Lung microvascular endothelial cell (primary cell): Measurements from ENCODE around the gene IL21. TPM values are rescaled to one million over a fixed set of nuclear protein-coding genes. Genes with fewer than 3 reads are reported as not detected.

Source experiments
- DNase-seq, 2 donors: peaks; one replicate each; pipeline versions ENCODE4 v3.0.0 to v3.0.0-alpha.2; 2010; ENCODE audit warnings: low read depth in 2 of 2
- total RNA-seq: library from RNA; depleted of rRNA; stranded (reverse); fragments of >200 nt; gene quantifications from 2 replicates; pipeline ENCODE4 v1.2.1, GENCODE V29; 2014

IL21 gene
- total RNA-seq, 1 donor from 2014 or later: not detected

DNA sequence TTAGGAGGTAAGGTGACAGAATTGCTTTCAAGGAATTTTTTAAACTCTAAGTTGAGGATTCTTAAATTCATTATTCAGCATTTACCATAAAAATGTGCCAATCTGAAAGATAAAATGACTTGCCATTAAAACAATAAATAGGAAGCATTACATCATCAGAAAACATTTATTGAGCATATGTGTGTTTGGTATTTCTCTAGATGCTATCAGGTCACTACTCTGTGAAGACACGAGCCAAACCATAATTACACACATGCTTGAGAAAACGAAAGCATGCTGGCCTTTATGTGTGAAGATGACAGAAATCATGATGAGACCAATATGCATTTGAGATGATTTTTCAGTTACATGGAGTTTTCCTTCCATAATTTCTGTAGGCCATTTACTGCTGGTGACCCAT lies 12.3 kb upstream of the IL21 start:
- no peak for DNase-seq

DNA sequence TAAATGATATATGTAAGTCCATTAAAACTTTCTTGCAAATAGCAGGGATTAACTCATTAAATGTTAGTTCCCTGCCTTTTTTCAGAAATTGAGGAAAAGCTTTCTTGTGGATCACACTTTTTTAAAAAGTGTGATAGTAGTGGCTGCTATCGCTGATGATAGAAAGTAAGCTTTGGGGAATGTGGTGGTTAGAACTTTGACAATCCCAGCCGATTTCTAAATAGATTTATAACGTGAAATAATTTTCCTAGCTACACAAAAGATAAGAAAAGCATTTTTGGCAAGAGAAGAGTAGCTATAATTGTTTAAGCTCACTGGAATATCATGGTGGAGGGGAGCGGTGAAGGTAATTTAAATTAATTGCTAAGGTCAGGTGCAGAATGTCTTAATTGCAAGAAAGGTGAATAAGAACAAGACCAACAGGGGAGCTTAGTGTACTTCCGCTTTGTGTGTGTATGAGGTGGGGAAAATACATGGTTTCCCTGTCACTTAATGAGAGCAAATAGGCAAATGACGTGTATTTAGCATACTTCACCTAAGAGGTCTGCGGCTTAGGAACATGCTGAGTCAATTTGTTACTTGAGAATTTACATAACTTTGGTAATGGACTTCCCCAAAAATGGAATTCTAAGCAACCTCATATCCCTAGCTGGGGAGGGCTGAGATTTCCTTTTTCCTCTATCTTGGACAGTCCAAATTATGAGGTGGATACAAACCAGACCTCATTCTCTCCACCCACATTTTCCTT lies 11.7 kb upstream of the IL21 start:
- no peak for DNase-seq

DNA sequence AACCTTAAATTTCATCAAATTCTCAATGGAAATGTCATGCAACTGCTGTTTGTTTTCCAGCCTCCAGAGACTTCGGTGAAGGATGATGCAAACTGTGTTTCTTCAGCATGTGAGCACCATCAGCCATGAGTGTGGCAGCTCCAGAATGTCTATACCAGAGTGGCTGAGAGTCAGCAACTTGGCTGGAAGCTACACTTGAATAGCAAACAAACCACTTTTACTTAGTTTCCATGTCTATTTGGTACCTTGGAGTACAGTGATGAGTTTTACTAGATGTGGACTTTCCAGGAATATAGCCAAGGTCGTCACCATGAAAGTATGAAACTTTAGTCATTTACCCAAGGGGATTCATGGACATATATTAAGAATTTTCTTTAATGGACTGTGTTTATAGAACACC lies 4.3 kb upstream of the IL21 start:
- DNase-seq: no peak

DNA sequence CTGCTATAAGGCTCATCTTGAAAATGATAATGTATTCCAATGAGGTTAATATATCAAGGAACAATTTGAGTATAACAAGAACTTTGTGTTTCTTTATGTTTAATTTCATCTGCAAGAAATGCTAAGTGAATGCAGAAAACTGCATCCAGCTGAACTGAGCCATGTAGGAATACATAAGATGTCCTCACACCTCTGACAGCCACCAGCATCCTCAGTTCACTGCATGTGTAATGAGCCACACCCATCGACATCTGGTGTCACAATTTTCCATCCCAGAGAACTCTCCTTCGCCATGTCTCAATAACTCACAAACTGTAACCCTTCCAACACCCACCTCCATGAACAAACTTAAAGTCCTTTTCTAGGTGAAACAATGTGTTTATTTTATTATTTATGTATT lies 3.3 kb upstream of the IL21 start:
- DNase-seq: no peak

DNA sequence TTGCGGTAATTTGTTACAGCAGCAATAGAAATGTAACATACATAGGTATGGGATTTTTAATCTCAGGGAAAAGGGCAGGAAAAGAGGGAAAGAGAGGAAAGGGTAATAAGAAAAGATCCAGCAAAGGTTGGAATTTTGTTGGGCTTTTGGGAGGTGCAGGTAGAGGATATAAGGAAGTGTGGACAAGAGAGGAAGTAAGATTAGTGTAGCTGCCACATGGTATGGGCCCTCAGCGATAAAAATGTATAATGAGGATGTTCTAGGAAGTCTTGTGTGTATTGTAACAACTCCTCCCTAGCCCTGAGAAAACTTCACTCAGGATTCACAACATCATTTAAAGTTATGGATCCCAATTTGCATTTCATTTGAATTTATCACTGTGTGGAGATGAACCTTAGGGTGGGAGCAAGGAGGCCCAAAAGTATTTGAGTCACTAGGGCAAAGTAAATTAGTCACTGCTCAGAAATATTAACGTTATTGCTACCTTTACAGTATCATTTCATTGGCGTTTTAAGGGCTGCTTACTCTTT lies 2.8 kb upstream of the IL21 start:
- no peak for DNase-seq

DNA sequence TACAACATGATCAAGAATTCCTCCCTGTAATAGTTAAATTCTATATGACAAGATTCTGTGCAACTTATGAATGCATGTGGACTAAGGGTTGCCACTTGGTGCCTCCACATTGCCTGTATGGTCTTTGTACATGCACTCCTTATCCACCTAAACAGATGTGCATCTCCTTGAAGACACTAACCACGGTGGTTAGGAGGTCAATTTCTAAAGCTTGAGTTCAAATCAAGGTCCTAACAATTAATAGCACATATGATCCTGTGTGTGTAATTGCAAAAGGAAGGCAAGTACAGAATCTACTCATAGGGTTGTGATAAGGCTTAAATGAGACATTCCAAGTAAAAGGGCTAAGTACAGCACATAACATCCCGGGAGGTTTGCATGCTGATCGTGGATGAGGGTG lies 1.5 kb upstream of the IL21 start:
- no peak for DNase-seq

DNA sequence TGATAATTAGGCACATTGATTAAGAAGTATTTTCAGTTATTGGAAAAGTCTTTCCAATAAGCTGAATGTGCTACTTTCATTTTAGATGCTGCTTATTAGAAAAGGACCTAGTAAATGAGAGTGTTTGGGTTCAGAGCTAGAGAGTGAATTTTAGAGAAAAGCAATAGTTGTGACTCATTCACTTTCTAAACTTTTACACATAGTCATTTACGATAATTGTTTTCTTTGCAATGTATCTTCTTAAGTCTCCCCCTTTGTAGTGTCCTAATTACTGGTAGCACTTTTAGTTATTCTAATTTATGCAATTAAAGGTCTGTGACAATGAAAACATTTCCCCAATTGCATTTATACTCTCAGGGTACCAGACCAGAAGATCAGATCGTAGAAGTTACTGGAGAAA lies 1.3 kb downstream of the IL21 start:
- DNase-seq: no peak

DNA sequence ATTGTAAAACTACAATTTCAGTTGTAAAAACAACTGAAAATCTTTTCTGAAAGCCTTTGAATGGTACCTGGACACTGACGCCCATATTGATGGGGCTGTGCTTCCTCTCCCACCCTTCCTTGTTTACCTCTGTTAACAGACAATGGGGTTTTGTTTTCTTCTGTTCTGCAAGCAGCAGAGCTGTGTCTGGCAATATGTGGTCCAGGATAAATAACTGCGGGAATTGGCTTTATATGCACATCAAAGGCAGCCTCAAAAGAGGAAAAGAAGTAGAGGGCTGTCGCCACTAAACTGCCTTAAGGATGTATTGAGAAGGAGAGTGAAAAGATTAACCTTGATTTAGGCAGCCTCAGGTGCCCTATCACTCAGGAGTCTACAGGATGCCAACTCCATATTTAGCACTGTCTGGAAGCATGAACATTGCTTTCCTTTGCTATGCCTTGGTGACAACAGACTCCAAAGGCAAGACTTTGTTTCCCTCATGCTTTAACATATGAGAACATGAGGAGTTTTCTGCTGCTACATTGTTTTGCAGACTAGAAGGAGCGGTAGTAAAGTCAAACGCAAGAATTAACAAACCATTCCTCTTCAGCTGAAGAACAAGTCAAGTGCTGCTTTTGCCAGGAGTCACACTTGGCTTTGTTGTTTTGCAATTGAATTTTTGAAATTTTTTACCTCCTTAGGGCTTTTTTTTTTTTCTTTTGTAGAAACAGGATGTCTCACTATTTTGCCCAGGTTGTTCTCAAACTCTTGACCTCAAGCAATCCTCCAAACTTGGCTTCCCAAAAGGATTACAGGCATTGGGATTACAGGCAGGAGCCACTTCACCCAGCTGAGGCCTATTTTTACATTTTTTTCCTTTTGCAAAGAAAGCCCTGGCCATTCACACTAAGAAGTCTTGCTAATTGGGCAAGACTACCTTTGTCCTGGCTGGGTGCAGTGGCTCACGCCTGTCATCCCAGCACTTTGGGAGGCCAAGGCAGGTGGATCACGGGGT lies 3.0 kb downstream of the IL21 start:
- DNase-seq: no peak

DNA sequence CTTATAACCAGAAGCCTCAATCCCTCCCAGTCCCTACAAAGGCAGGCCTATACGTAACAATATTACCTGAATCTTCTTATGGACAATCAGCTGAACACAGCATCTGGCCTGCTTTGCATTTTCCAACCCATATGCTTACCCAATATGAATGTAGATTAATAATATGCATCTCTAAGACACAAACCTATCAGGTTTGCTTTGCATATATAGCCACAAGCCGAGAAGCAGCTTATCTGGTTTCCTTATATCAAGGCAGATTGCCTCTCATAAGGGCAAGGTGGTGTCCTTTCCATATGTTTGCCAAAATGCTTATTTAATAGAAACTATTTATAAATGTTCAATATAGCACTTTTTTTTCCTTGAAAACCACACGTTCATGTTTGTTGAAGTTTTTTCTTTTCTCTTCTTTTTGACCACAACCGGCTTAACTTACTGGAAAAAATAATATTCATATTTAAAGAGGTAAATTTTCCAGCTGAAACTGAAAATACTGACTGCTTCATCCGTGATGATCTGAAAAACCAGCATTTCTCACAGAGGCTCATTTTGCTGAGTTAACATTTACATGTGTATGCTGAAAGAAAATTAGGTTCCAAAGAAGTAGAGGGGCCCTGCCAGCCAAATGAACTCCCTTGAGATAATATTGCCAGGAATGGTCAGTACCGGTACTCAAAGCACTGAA lies 3.8 kb downstream of the IL21 start:
- DNase-seq: no peak

DNA sequence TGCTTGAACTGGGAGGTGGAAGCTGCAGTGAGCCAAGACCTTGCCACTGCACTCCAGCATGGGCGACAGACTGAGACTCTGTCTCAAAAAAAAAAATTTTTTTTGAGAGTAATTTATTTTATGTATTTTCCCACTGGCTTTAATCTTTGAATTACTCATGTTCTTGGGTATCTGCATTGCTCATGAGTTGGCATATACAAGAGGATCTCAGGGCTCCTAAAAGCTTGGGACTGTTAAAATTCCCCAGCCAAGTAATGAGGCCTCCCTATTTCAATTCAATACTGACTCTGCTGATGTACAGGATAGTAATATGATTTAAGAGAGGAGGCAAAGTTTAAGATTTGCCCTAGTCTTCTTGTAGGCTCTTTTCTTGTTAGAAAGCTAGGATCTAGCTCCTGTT lies 6.2 kb downstream of the IL21 start:
- DNase-seq: no peak

DNA sequence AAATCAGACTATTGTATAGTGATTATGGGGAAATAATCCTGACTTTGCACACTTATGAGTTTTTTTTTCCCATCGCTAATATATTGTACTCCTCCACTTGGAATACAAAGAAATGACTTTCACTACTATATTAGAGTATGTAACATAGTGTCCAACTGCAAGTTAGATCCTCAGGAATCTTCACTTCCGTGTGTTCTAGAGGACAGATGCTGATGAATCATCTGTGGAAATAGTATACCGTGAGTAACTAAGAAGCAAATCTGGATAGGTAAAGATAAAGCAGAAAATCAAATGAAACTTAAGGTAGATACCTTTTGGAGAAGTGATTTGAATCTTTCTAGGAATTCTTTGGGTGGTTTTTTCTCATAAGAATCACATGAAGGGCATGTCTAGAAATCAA lies 8.3 kb downstream of the IL21 start:
- no peak for DNase-seq

DNA sequence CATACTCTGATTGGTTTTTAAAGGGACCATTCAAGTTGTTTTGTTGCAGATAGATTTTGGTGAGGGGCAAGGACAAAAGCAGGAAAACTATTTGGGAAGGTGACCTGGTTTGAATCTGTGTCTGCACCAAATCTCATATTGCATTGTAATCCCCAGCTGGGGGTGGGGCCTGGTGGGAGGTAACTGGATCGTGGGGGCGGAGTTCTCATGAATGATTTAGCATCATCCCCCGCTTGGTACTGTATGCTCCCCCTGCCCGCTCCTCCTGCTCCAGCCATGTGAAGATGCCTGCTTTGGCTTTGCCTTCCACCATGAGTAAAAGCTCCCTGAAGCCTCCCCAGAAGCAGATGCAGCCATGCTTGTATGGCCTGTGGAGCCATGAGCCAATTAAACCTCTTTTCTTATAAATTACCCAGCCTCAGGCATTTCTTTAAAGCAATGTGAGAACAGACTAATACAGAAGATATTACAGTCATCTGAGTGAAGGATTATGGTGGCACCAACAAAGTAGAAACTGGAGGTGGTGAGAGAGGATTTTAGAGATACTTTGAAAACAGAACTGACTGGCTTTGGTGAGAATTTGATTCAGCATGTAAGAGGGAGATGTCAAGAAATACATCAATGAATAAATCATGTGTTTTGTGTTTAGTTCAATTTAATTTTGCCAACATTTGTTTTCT lies 14.4 kb downstream of the IL21 start:
- DNase-seq: no peak

DNA sequence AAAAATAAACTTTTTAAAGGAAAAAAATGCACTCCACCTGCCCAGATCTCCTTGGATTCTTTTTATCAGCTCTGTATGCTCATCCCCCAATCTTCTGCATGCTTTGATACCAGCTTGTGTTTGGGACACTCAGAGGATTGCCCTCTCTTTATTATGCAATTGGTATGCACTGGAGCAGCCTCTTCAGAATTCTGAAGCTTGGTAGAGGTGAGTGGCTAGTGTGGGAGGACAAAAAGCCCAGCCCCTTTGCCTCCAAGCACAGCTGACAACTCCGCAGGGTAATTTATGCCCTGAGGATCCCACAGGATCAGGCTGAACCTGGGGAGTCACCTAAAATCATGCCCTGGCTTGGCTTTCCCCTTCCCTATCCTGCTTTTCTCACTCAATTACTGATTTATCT lies 16.7 kb downstream of the IL21 start:
- DNase-seq: no peak

DNA sequence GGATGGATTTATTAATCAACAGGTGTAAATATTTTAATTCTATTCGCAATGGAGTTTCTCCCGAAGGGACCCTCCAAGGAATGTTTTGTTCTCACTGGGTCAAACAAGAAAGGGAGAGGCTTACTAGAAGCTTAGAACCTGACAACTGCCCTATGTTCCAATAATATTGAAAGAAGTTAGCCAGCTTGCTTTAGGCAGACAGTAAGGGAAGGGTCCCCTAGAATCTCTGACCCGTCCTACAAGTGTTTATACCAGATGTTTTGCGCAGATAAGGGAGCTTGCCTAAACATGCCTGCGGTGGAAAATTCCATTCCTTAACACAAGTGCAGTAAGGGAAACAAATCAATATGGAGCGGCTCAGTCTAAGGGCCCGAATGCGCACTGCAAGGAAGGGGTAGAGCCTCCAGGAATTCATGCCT lies 17.7 kb downstream of the IL21 start:
- DNase-seq: no peak

DNA sequence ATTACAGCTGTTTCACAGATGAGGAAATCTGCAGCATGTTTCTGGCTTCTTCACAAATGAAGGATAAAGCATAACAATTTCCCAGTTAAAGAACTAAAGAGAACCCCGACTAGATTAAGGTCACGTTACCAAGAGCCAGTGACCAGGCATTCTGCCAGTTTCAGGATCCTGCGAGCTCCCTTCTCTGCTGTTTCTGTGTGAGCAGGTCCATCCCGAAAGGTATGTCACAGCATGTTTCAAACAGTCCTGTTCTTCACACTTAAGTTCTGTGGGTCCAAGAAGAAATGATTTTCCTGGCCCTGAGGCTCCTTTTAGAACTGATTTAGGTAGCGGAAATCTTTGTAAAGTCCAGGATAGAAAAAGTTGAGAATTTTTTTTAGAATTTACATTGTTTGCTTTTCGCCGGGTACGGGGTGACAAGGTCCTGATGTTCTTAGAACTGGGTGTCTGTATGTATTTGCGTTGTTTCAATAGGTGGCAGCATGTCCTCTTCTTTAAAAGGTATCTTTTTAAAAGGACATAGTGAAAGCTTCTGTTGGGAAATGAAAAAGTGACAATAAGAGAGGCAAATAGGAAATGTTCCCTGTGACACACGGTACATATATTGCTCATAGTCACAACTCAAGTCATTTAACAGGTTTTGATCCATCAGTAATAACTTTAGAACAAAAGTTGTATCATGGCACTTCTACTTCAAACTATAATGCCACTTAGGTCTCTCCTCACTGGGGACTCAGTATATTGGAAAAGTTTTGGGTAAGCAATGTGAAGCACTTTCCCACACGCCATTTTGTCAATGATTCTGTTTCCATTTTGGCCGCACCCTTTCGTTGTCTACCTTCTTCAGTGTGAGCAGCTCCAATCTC lies 18.4 kb downstream of the IL21 start:
- peak; percentile 53 to 57 for DNase-seq

DNA sequence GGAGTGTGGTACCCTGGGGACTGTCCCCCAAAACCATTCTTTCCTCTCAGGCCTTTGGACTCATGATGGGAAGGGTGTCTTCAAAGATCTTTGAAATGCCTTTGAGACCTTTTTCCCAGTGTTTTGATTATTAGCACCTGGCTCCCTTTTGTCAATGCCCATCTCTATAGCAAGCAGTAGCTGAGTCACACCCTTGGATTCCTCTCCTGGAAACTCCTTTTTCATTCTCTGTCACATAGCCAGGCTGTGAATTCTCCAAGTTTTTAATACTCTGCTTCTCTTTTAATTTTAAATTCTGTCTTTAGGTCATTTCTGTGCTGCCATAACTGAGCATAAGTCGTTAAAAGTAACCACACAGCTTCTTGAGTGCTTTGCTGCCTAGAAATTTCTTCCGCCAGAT lies 29.7 kb downstream of the IL21 start:
- DNase-seq: no peak

DNA sequence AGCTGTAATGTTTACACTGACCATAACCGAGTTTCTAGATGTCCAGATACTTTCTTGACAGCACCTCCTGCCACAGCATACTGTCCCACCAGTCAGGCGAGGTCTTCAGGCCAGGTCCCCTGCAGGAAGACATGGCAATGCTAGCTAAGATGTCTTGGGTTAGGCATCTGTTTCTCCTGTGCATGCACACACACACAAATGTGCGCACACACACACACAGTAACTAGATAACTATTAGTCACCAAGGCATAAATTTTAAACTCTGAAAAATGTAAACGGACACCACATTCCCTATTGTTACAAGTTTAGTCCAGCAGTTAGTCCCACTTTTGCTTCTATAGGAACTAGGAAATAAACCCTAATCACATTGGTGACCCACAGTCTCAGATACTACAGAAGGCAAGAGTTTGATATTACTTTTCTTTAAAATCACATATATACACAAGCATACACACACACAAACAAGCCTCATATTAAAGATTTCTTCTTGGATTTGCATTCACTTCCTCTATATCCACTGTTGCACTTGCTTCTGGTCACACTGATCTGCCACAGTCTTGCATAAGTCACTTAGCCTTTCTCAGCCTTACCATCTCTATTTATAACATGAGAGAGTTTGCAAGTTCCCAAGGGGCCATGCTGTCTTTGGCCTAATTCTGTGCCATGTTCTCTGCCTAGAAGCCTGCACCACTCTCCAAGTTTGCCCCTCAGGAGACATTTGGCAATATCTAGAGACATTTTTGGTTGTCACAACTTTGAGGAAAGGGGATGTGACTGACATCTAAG lies 32.2 kb downstream of the IL21 start:
- DNase-seq: no peak

DNA sequence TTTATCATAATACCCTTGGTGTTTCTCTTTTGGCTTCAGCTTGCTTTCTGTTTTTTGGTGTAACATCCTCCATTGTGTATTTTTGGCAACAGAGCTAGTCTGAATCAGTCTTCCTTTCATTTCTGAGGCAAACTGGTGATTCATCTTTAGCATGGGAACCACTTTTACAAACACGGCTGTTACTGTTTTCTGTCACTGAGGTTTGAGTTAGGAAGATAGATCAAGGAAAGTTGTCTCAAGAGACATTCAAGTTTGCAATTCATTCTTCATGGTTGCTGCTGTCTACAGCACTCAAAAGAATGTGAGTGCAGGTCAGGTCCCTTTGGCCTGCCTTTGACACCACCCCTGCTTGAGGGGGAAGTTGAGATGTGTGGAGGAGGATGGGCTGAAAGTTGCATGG lies 36.3 kb downstream of the IL21 start:
- peak; percentile 56 to 85 for DNase-seq

DNA sequence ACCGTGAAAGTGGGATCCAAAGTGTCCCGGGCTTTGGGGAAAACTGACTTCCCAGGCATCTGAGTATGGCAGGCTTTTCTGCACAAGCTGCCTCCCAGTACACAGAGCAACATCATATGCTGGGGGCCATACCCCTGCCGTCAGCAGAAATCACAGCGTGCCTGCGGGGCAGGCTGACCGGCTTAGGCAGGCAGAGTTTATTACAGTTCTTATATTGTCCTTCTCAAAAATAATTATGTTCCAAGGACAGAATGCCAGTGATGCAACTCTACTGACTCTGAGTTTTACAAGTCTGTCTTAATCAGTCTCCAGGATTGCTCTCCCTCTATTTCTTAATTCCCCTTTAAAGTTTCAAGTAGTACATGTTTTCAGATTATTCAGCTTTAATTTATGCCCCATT lies 37.0 kb downstream of the IL21 start:
- DNase-seq: no peak
